OCI-LY1 (cell line): Measurements from ENCODE around the gene RERE.

Experiments used
- CTCF ChIP-seq: fragments of 200-600 bp; sonication (generic), shearing (Covaris generic); IDR thresholded peaks from 2 replicates; pipeline ENCODE4 v1.5.1; 2017; ENCODE audit warnings: mild to moderate bottlenecking, antibody characterized with exemption, low read length, moderate library complexity, mixed read lengths
- EZH2 ChIP-seq: fragments of 200-600 bp; sonication (generic), shearing (Covaris generic); IDR thresholded peaks from 2 replicates; pipeline ENCODE4 v1.8.0; 2017; ENCODE audit warnings: borderline replicate concordance, mixed run types, mild to moderate bottlenecking, antibody characterized with exemption, low read length, moderate library complexity, mixed read lengths

GRCh38 chr1:8603220-8603616 is 214.2 kb downstream of the RERE start:
- no peak for TF ChIP-seq CTCF
- no peak for TF ChIP-seq EZH2
